WTC11 (cell line): ENCODE measurements around the gene HNRNPL. TPM values are rescaled to one million over a fixed set of nuclear protein-coding genes. Genes with fewer than 3 reads are reported as not detected.

Experiments
- ATAC-seq: fragments of 200-7000 bp; cut with Tn5 transposase; 2 replicates; pipeline ENCODE4 v1.10.0; 2021; ENCODE audit warnings: mild to moderate bottlenecking, moderate library complexity
- CTCF ChIA-PET: fragments of 300-600 bp; sonication (Branson Sonifier 250); formaldehyde crosslinking; loops from one replicate; lab custom pipeline; 2021; ENCODE audit warnings: antibody characterized with exemption; lab: Charles Lee
- POLR2A ChIA-PET: fragments of 350-600 bp; sonication (Branson Sonifier 250); formaldehyde crosslinking; loops from one replicate; lab custom pipeline; 2021; ENCODE audit warnings: antibody characterized with exemption; lab: Charles Lee
- DNase-seq: peaks from one replicate; pipeline ENCODE4 v3.0.0; 2021; ENCODE audit warnings: low spot score
- H3K27ac Mint-ChIP-seq: 2 replicates; pipeline ENCODE4 v1.8.0; 2021; ENCODE audit warnings: mixed read lengths
- H3K27me3 Mint-ChIP-seq: 2 replicates; pipeline ENCODE4 v1.8.0; 2021; ENCODE audit warnings: low read depth, mild to moderate bottlenecking, moderate library complexity, mixed read lengths
- H3K36me3 Mint-ChIP-seq: 2 replicates; pipeline ENCODE4 v1.8.0; 2021; ENCODE audit warnings: mixed read lengths
- H3K4me1 Mint-ChIP-seq: 2 replicates; pipeline ENCODE4 v1.8.0; 2022; ENCODE audit warnings: mixed read lengths
- H3K4me3 Mint-ChIP-seq: 2 replicates; pipeline ENCODE4 v1.8.0; 2021; ENCODE audit warnings: mild to moderate bottlenecking, moderate library complexity, mixed read lengths
- H3K9me3 Mint-ChIP-seq: 2 replicates; pipeline ENCODE4 v1.8.0; 2021; ENCODE audit warnings: mixed read lengths
- ESRRA ChIP-seq: sonication (generic); formaldehyde crosslinking; IDR thresholded peaks from 2 replicates; pipeline ENCODE4 v1.8.1; 2022; ENCODE audit warnings: mild to moderate bottlenecking, missing genetic modification reagents, borderline replicate concordance
- IRF2 ChIP-seq: sonication (generic); formaldehyde crosslinking; IDR thresholded peaks from 2 replicates; pipeline ENCODE4 v1.8.0; 2022; ENCODE audit warnings: low read depth, missing genetic modification reagents, borderline replicate concordance
- MXD4 ChIP-seq: fragments of 250-450 bp; sonication (Bioruptor Pico); IDR thresholded peaks from 2 replicates; pipeline ENCODE4 v1.8.0; 2021; ENCODE audit warnings: mild to moderate bottlenecking, moderate library complexity, borderline replicate concordance
- NFYB ChIP-seq: sonication (generic); formaldehyde crosslinking; conservative IDR thresholded peaks from 2 replicates; pipeline ENCODE4 v1.8.0; 2022; ENCODE audit warnings: low read depth, missing genetic modification reagents
- NR3C1 ChIP-seq: sonication (generic); formaldehyde crosslinking; conservative IDR thresholded peaks from 2 replicates; pipeline ENCODE4 v1.8.1; 2023; ENCODE audit warnings: low read depth, mild to moderate bottlenecking, missing genetic modification reagents
- PRRX2 ChIP-seq: fragments of 250-450 bp; sonication (Bioruptor Pico); IDR thresholded peaks from 2 replicates; pipeline ENCODE4 v1.8.0; 2021; ENCODE audit warnings: mild to moderate bottlenecking
- ZBTB21 ChIP-seq: sonication (generic); formaldehyde crosslinking; IDR thresholded peaks from 2 replicates; pipeline ENCODE4 v1.8.1; 2023; ENCODE audit warnings: mild to moderate bottlenecking, missing genetic modification reagents, borderline replicate concordance
- ZNF121 ChIP-seq: sonication (generic); formaldehyde crosslinking; IDR thresholded peaks from 2 replicates; pipeline ENCODE4 v1.8.0; 2023; ENCODE audit warnings: missing genetic modification reagents
- ZNF423 ChIP-seq: fragments of 250-450 bp; sonication (Bioruptor Pico); IDR thresholded peaks from 2 replicates; pipeline ENCODE4 v2.1.2; 2022; ENCODE audit warnings: mild to moderate bottlenecking, moderate library complexity
- ZNF671 ChIP-seq: fragments of 250-450 bp; sonication (Bioruptor Pico); IDR thresholded peaks from 2 replicates; pipeline ENCODE4 v1.8.0; 2021; ENCODE audit warnings: mild to moderate bottlenecking
- total RNA-seq: library from RNA; stranded (reverse); gene quantifications from 3 replicates; pipeline ENCODE4 v1.2.3, GENCODE V29; 2021
- TF ChIP-seq, protein P1 (sequence below): sonication (generic); formaldehyde crosslinking; IDR thresholded peaks from 2 replicates; pipeline ENCODE4 v1.8.0; 2023; ENCODE audit warnings: missing genetic modification reagents
- TF ChIP-seq, protein P2 (sequence below): sonication (generic); formaldehyde crosslinking; IDR thresholded peaks from 2 replicates; pipeline ENCODE4 v1.8.1; 2022; ENCODE audit warnings: low read depth, mild to moderate bottlenecking, moderate library complexity, missing genetic modification reagents, borderline replicate concordance
- TF ChIP-seq, protein P3 (sequence below): fragments of 250-450 bp; sonication (Bioruptor Pico); IDR thresholded peaks from 2 replicates; pipeline ENCODE4 v1.8.0; 2021; ENCODE audit warnings: mild to moderate bottlenecking
- TF ChIP-seq, protein P4 (sequence below): fragments of 200-600 bp; IDR thresholded peaks from 2 replicates; pipeline ENCODE4 v1.8.0; 2022; ENCODE audit warnings: antibody characterized with exemption
- TF ChIP-seq, protein P5 (sequence below): sonication (generic); formaldehyde crosslinking; IDR thresholded peaks from 2 replicates; pipeline ENCODE4 v1.8.1; 2023; ENCODE audit warnings: mild to moderate bottlenecking, missing genetic modification reagents
- TF ChIP-seq, protein P6 (sequence below): sonication (generic); formaldehyde crosslinking; IDR thresholded peaks from 2 replicates; pipeline ENCODE4 v1.8.1; 2022; ENCODE audit warnings: mild to moderate bottlenecking, moderate library complexity, missing genetic modification reagents
- TF ChIP-seq, protein P7 (sequence below): sonication (generic); formaldehyde crosslinking; IDR thresholded peaks from 2 replicates; pipeline ENCODE4 v1.8.1; 2023; ENCODE audit warnings: mild to moderate bottlenecking, missing genetic modification reagents, borderline replicate concordance

HNRNPL gene
- total RNA-seq, 1 experiment from 2014 or later, result 779 TPM

DNA sequence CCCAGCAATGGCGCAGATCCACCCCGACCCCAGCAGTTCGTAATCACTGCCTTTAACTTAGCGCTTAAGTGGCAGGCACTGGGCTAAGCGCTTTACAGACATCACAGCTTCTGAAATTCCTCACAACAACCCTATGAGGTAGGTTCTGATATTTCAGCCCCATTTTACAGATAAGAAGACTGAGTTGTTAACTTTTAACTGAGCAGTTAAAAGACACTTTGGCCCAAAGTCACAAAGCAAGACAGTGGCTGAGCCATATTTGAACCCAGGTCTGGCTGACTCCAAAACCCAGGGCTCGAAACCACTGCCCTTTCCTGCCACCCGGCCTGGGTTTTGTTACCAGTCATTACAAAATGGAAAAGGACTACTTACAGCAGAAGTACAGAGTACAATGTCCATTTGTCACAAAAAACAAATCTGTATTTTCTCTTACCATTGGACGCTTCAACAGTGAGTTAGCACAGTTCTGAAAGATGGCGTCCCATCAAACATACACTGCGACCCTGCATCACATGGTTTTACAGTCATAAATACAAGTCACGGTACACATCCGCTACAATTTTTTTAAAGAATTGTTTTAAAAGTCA lies 8.5 kb downstream of the HNRNPL start:
- Mint-ChIP-seq H3K27ac (peak overlapping the region; percentile 84), H3K36me3 (peaks cover 97% of the 10 kb centered on the region), H3K4me3 (no peak overlapping the region), H3K9me3 (no peaks in the 10 kb centered on the region), H3K27me3 (no peaks in the 10 kb centered on the region), H3K4me1 (peaks cover 8% of the 10 kb centered on the region; the same call in 1 of the 2 replicates)
- no peak for ATAC-seq
- ChIA-PET CTCF (no interaction called here), POLR2A (interaction anchor here (0.8 kb wide), 1 partner anchor 9 kb away, joined by 4 read pairs; the partner anchor contains the start of gene ECH1)
- TF ChIP-seq MXD4 (CRISPR knock-in tag) (no peak), NFYB (CRISPR knock-in tag) (no peak), PRRX2 (CRISPR knock-in tag) (no peak), IRF2 (CRISPR knock-in tag) (no peak), NR3C1 (CRISPR knock-in tag) (no peak), ZNF423 (no peak), ZNF121 (CRISPR knock-in tag) (no peak), ESRRA (CRISPR knock-in tag) (no peak)
- TF ChIP-seq, protein P1, sequence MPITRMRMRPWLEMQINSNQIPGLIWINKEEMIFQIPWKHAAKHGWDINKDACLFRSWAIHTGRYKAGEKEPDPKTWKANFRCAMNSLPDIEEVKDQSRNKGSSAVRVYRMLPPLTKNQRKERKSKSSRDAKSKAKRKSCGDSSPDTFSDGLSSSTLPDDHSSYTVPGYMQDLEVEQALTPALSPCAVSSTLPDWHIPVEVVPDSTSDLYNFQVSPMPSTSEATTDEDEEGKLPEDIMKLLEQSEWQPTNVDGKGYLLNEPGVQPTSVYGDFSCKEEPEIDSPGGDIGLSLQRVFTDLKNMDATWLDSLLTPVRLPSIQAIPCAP (CRISPR knock-in tag), result no peak
- TF ChIP-seq, protein P2, sequence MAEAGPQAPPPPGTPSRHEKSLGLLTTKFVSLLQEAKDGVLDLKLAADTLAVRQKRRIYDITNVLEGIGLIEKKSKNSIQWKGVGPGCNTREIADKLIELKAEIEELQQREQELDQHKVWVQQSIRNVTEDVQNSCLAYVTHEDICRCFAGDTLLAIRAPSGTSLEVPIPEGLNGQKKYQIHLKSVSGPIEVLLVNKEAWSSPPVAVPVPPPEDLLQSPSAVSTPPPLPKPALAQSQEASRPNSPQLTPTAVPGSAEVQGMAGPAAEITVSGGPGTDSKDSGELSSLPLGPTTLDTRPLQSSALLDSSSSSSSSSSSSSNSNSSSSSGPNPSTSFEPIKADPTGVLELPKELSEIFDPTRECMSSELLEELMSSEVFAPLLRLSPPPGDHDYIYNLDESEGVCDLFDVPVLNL (CRISPR knock-in tag), result no peak
- TF ChIP-seq, protein P3, sequence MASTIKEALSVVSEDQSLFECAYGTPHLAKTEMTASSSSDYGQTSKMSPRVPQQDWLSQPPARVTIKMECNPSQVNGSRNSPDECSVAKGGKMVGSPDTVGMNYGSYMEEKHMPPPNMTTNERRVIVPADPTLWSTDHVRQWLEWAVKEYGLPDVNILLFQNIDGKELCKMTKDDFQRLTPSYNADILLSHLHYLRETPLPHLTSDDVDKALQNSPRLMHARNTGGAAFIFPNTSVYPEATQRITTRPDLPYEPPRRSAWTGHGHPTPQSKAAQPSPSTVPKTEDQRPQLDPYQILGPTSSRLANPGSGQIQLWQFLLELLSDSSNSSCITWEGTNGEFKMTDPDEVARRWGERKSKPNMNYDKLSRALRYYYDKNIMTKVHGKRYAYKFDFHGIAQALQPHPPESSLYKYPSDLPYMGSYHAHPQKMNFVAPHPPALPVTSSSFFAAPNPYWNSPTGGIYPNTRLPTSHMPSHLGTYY (CRISPR knock-in tag), result no peak
- TF ChIP-seq, protein P4, sequence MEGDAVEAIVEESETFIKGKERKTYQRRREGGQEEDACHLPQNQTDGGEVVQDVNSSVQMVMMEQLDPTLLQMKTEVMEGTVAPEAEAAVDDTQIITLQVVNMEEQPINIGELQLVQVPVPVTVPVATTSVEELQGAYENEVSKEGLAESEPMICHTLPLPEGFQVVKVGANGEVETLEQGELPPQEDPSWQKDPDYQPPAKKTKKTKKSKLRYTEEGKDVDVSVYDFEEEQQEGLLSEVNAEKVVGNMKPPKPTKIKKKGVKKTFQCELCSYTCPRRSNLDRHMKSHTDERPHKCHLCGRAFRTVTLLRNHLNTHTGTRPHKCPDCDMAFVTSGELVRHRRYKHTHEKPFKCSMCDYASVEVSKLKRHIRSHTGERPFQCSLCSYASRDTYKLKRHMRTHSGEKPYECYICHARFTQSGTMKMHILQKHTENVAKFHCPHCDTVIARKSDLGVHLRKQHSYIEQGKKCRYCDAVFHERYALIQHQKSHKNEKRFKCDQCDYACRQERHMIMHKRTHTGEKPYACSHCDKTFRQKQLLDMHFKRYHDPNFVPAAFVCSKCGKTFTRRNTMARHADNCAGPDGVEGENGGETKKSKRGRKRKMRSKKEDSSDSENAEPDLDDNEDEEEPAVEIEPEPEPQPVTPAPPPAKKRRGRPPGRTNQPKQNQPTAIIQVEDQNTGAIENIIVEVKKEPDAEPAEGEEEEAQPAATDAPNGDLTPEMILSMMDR, result no peak
- no peak for DNase-seq

DNA sequence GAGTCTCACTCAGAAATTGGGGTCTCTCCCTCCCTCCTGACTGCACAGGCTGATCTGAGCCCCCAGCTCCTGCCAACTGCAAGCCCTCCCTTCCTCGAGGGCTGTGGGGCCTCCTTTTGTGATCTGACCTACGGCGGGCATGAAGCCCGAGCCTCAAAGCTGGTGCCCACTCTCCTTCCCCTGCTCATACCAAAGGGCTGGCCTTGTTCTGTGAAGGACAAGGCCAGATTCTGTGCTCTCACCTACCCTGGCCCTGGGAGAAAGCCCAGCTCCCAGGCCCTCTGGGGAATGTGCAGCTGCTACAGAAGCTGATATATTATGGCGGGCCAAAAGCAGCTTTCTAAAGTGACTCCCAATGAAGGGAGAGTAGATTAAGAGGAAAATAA lies 9.2 kb downstream of the HNRNPL start:
- no peaks in the 10 kb centered on the region for H3K9me3 Mint-ChIP-seq
- ChIA-PET POLR2A (interaction anchor here (0.8 kb wide), 1 partner anchor 9 kb away, joined by 4 read pairs; the partner anchor contains the start of gene ECH1), CTCF (no interaction called here)
- H3K27me3 Mint-ChIP-seq, result no peaks in the 10 kb centered on the region
- H3K4me3 Mint-ChIP-seq, result no peak overlapping the region
- peaks cover 94% of the 10 kb centered on the region for H3K36me3 Mint-ChIP-seq
- ATAC-seq (no peak), DNase-seq (no peak)
- TF ChIP-seq PRRX2 (CRISPR knock-in tag) (0 out of 2 replicates have a peak, but pooled peaks have one; percentile 31), ZBTB21 (CRISPR knock-in tag) (no peak), ZNF121 (CRISPR knock-in tag) (no peak), ZNF671 (CRISPR knock-in tag) (peak; percentile 22; the same call in 1 of the 2 replicates)
- TF ChIP-seq, protein P5, sequence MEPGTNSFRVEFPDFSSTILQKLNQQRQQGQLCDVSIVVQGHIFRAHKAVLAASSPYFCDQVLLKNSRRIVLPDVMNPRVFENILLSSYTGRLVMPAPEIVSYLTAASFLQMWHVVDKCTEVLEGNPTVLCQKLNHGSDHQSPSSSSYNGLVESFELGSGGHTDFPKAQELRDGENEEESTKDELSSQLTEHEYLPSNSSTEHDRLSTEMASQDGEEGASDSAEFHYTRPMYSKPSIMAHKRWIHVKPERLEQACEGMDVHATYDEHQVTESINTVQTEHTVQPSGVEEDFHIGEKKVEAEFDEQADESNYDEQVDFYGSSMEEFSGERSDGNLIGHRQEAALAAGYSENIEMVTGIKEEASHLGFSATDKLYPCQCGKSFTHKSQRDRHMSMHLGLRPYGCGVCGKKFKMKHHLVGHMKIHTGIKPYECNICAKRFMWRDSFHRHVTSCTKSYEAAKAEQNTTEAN, result no peak
- TF ChIP-seq, protein P1 (CRISPR knock-in tag), result no peak
- TF ChIP-seq, protein P6, sequence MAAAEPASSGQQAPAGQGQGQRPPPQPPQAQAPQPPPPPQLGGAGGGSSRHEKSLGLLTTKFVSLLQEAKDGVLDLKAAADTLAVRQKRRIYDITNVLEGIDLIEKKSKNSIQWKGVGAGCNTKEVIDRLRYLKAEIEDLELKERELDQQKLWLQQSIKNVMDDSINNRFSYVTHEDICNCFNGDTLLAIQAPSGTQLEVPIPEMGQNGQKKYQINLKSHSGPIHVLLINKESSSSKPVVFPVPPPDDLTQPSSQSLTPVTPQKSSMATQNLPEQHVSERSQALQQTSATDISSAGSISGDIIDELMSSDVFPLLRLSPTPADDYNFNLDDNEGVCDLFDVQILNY (CRISPR knock-in tag), result no peak
- TF ChIP-seq, protein P7, sequence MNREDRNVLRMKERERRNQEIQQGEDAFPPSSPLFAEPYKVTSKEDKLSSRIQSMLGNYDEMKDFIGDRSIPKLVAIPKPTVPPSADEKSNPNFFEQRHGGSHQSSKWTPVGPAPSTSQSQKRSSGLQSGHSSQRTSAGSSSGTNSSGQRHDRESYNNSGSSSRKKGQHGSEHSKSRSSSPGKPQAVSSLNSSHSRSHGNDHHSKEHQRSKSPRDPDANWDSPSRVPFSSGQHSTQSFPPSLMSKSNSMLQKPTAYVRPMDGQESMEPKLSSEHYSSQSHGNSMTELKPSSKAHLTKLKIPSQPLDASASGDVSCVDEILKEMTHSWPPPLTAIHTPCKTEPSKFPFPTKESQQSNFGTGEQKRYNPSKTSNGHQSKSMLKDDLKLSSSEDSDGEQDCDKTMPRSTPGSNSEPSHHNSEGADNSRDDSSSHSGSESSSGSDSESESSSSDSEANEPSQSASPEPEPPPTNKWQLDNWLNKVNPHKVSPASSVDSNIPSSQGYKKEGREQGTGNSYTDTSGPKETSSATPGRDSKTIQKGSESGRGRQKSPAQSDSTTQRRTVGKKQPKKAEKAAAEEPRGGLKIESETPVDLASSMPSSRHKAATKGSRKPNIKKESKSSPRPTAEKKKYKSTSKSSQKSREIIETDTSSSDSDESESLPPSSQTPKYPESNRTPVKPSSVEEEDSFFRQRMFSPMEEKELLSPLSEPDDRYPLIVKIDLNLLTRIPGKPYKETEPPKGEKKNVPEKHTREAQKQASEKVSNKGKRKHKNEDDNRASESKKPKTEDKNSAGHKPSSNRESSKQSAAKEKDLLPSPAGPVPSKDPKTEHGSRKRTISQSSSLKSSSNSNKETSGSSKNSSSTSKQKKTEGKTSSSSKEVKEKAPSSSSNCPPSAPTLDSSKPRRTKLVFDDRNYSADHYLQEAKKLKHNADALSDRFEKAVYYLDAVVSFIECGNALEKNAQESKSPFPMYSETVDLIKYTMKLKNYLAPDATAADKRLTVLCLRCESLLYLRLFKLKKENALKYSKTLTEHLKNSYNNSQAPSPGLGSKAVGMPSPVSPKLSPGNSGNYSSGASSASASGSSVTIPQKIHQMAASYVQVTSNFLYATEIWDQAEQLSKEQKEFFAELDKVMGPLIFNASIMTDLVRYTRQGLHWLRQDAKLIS (CRISPR knock-in tag), result no peak
- H3K27ac Mint-ChIP-seq, result peak overlapping the region; percentile 79
- peaks cover 3% of the 10 kb centered on the region; the same call in 1 of the 2 replicates for H3K4me1 Mint-ChIP-seq
